GM23338 (cell line): Measurements from ENCODE around the gene SORCS3. TPM values are rescaled to one million over a fixed set of nuclear protein-coding genes. Genes with fewer than 3 reads are reported as not detected.

Experiments
- ATAC-seq: fragments of 200-7000 bp; cut with Tn5 transposase; 3 replicates; pipeline ENCODE4 v1.9.1; 2020
- DNase-seq: peaks from one replicate; pipeline ENCODE4 v3.0.0-alpha.2; 2015; ENCODE audit warnings: low spot score
- H2AFZ ChIP-seq: fragments of 200-600 bp; sonication (generic); 2 replicates; pipeline ENCODE4 v1.8.0; 2016; ENCODE audit warnings: antibody characterized with exemption, mild to moderate bottlenecking, moderate library complexity
- H3F3A ChIP-seq: fragments of 200-600 bp; sonication (generic); replicated peaks from 2 replicates; pipeline ENCODE4 v1.8.0; 2017; ENCODE audit warnings: antibody characterized with exemption, mixed run types, low read depth
- H3K27ac ChIP-seq: fragments of 200-600 bp; sonication (generic); 2 replicates; pipeline ENCODE4 v1.6.1; 2016; ENCODE audit warnings: low read depth
- H3K27me3 ChIP-seq: fragments of 200-600 bp; sonication (generic); 2 replicates; pipeline ENCODE4 v1.8.0; 2016; ENCODE audit warnings: mild to moderate bottlenecking, mixed run types, moderate library complexity; ENCODE audit not compliant: insufficient read depth
- H3K36me3 ChIP-seq: fragments of 200-600 bp; sonication (generic); 2 replicates; pipeline ENCODE4 v1.8.0; 2016; ENCODE audit warnings: mild to moderate bottlenecking; ENCODE audit not compliant: insufficient read depth
- H3K4me1 ChIP-seq: fragments of 200-600 bp; sonication (generic); 2 replicates; pipeline ENCODE4 v1.8.0; 2016; ENCODE audit warnings: mild to moderate bottlenecking, moderate library complexity; ENCODE audit not compliant: insufficient read depth
- H3K4me2 ChIP-seq: fragments of 200-600 bp; sonication (generic); 2 replicates; pipeline ENCODE4 v1.7.1; 2017; ENCODE audit warnings: mixed run types
- H3K4me3 ChIP-seq: fragments of 200-600 bp; sonication (generic); 2 replicates; pipeline ENCODE4 v1.6.1; 2016; ENCODE audit warnings: mixed run types
- H3K79me2 ChIP-seq: fragments of 200-600 bp; sonication (generic); replicated peaks from 2 replicates; pipeline ENCODE4 v1.8.0; 2017; ENCODE audit warnings: mild to moderate bottlenecking; ENCODE audit not compliant: insufficient read depth
- H3K9me2 ChIP-seq: fragments of 200-600 bp; sonication (generic); 2 replicates; pipeline ENCODE4 v1.8.0; 2017; ENCODE audit not compliant: insufficient read depth
- H4K20me1 ChIP-seq: fragments of 200-600 bp; sonication (generic); replicated peaks from 2 replicates; pipeline ENCODE4 v1.8.0; 2017; ENCODE audit warnings: mild to moderate bottlenecking; ENCODE audit not compliant: insufficient read depth
- H3K27ac Mint-ChIP-seq: 2 replicates; pipeline ENCODE4 v1.8.0; 2020; ENCODE audit warnings: inconsistent platforms, mild to moderate bottlenecking, moderate library complexity, mixed read lengths
- H3K27me3 Mint-ChIP-seq: 3 replicates; pipeline ENCODE4 v1.8.0; 2022; ENCODE audit warnings: low read depth, mild to moderate bottlenecking, moderate library complexity, mixed read lengths, inconsistent platforms; ENCODE audit not compliant: insufficient read depth, poor library complexity
- H3K36me3 Mint-ChIP-seq: 3 replicates; pipeline ENCODE4 v1.8.0; 2021; ENCODE audit warnings: low read depth, mild to moderate bottlenecking, inconsistent platforms, moderate library complexity, mixed read lengths
- H3K4me1 Mint-ChIP-seq: 3 replicates; pipeline ENCODE4 v1.8.0; 2020; ENCODE audit warnings: mild to moderate bottlenecking, inconsistent platforms, mixed read lengths
- H3K4me3 Mint-ChIP-seq: 3 replicates; pipeline ENCODE4 v1.8.0; 2021; ENCODE audit warnings: moderate library complexity, mild to moderate bottlenecking, inconsistent platforms, mixed read lengths
- H3K9me3 Mint-ChIP-seq: 3 replicates; pipeline ENCODE4 v1.8.0; 2020; ENCODE audit warnings: moderate library complexity, mild to moderate bottlenecking, inconsistent platforms, mixed read lengths
- CREB1 ChIP-seq: fragments of 250-450 bp; sonication (Bioruptor Pico); IDR thresholded peaks from 2 replicates; pipeline ENCODE4 v1.5.0; 2020; ENCODE audit warnings: low read depth, mild to moderate bottlenecking, moderate library complexity
- ETS1 ChIP-seq: IDR thresholded peaks from 2 replicates; pipeline ENCODE4 v1.6.1; 2016; ENCODE audit warnings: antibody characterized with exemption
- EZH2 ChIP-seq: fragments of 200-600 bp; sonication (generic); IDR thresholded peaks from one replicate; pipeline ENCODE4 v1.8.0; 2017; ENCODE audit warnings: antibody characterized with exemption, mild to moderate bottlenecking, low read depth; ENCODE audit not compliant: unreplicated experiment
- EZH2phosphoT487 ChIP-seq: fragments of 200-600 bp; sonication (generic); IDR thresholded peaks from one replicate; pipeline ENCODE4 v1.8.1; 2018; ENCODE audit warnings: antibody characterized with exemption; ENCODE audit not compliant: unreplicated experiment
- JUNB ChIP-seq: IDR thresholded peaks from one replicate; pipeline ENCODE4 v1.6.1; 2016; ENCODE audit warnings: antibody characterized with exemption; ENCODE audit not compliant: unreplicated experiment
- NANOG ChIP-seq: IDR thresholded peaks from 2 replicates; pipeline ENCODE4 v1.6.1; 2016; ENCODE audit warnings: antibody characterized with exemption, borderline replicate concordance
- POLR2AphosphoS5 ChIP-seq: IDR thresholded peaks from 2 replicates; pipeline ENCODE4 v1.6.1; 2016; ENCODE audit warnings: antibody characterized with exemption, low read depth
- REST ChIP-seq: IDR thresholded peaks from one replicate; pipeline ENCODE4 v1.6.1; 2018; ENCODE audit warnings: antibody characterized with exemption; ENCODE audit not compliant: unreplicated experiment
- STAT1 ChIP-seq: IDR thresholded peaks from one replicate; pipeline ENCODE4 v1.6.1; 2016; ENCODE audit warnings: antibody characterized with exemption; ENCODE audit not compliant: unreplicated experiment
- ZNF114 ChIP-seq: fragments of 250-450 bp; sonication (Bioruptor Pico); IDR thresholded peaks from 2 replicates; pipeline ENCODE4 v1.5.0; 2020; ENCODE audit warnings: mild to moderate bottlenecking, moderate library complexity
- ZNF331 ChIP-seq: fragments of 250-450 bp; sonication (Bioruptor Pico); IDR thresholded peaks from 2 replicates; pipeline ENCODE4 v1.5.0; 2020; ENCODE audit warnings: low read depth, mild to moderate bottlenecking, moderate library complexity
- ZNF462 ChIP-seq: fragments of 250-450 bp; sonication (Bioruptor Pico); IDR thresholded peaks from 2 replicates; pipeline ENCODE4 v1.5.0; 2020; ENCODE audit warnings: mild to moderate bottlenecking, moderate library complexity
- polyA plus RNA-seq: library from polyadenylated mRNA; unstranded; fragments of >200 nt; fragmentation: Nextera tagmentation; extraction: Ambion mirVana; gene quantifications from 2 replicates; pipeline ENCODE4 v1.2.1, GENCODE V29; 2016
- total RNA-seq: library from RNA; depleted of rRNA; stranded (reverse); fragments of >200 nt; shearing (Covaris generic); gene quantifications from 2 replicates; pipeline ENCODE4 v1.2.3, GENCODE V29; 2014

The SORCS3 gene
- total and polyA plus RNA-seq, 2 experiments from 2014 or later, result 0.37 to 1.4 TPM

GRCh38 chr10:104935656-104936055, 294.6 kb downstream of the SORCS3 start:
- H3K9me2 ChIP-seq, result peaks cover 7% of the 10 kb centered on the region; the same call in 1 of the 2 replicates
- peaks cover 10% of the 10 kb centered on the region for H3K4me1 Mint-ChIP-seq
- DNase-seq (no peak), ATAC-seq (no peak)
- H3K27ac Mint-ChIP-seq, result no peak overlapping the region; the same call in 1 of the 2 replicates
- no peak overlapping the region for H3K27ac ChIP-seq
- H3K36me3 Mint-ChIP-seq, result no peaks in the 10 kb centered on the region
- no peaks in the 10 kb centered on the region for H3K36me3 ChIP-seq
- H3K27me3 ChIP-seq, result no peaks in the 10 kb centered on the region
- no peak overlapping the region for H3K4me3 ChIP-seq
- H3K79me2 ChIP-seq, result no peaks in the 10 kb centered on the region
- H3K4me1 ChIP-seq, result no peaks in the 10 kb centered on the region
- no peak overlapping the region for H3K4me3 Mint-ChIP-seq
- H4K20me1 ChIP-seq, result no peaks in the 10 kb centered on the region
- TF ChIP-seq NANOG (no peak), ZNF331 (CRISPR knock-in tag) (no peak), ZNF462 (no peak), CREB1 (CRISPR knock-in tag) (no peak), ETS1 (no peak), JUNB (no peak), REST (no peak), EZH2phosphoT487 (no peak), STAT1 (no peak), ZNF114 (CRISPR knock-in tag) (no peak), POLR2AphosphoS5 (no peak), EZH2 (no peak)
- H3K4me2 ChIP-seq, result no peak overlapping the region
- H3K27me3 Mint-ChIP-seq, result no peaks in the 10 kb centered on the region
- H3F3A ChIP-seq, result no peaks in the 10 kb centered on the region
- H3K9me3 Mint-ChIP-seq, result no peaks in the 10 kb centered on the region
- no peak overlapping the region for H2AFZ ChIP-seq
